RWPE1 (cell line): ENCODE data around the gene GID4.

Experiments used
- CTCF ChIA-PET: fragments of 350-600 bp; sonication (Branson Sonifier 250); formaldehyde crosslinking; extraction: SDS; loops from one replicate; lab custom pipeline; 2021; lab: Yijun Ruan, JAX
- POLR2A ChIA-PET: fragments of 400-600 bp; formaldehyde crosslinking; extraction: SDS; loops from one replicate; lab custom pipeline; 2020; ENCODE audit warnings: antibody characterized with exemption; ENCODE audit not compliant: low non-redundant PET; lab: Yijun Ruan, JAX
- DNase-seq: peaks from one replicate; pipeline ENCODE4 v3.0.0; 2012; ENCODE audit warnings: low spot score
- H3K27ac ChIP-seq: fragments of 450-650 bp; 2 replicates; pipeline ENCODE4 v1.5.1; 2017
- CTCF ChIP-seq: fragments of 450-650 bp; conservative IDR thresholded peaks from 2 replicates; pipeline ENCODE4 v1.5.1; 2017; ENCODE audit warnings: low read depth, mild to moderate bottlenecking

Gene GID4

GRCh38 chr17:18111330-18111971, 72.2 kb downstream of the GID4 start:
- TF ChIP-seq CTCF, result no peak
- DNase-seq, result no peak
- POLR2A ChIA-PET, result no interaction called here
- no peak overlapping the region for H3K27ac ChIP-seq
- CTCF ChIA-PET, result interaction anchor here (0.7 kb wide), 1 partner anchor 600 kb away, joined by 3 read pairs; no protein-coding TSS in a partner anchor

GRCh38 chr17:18115517-18115916, 76.3 kb downstream of the GID4 start:
- TF ChIP-seq CTCF, result no peak
- no peak overlapping the region for H3K27ac ChIP-seq
- ChIA-PET CTCF (no interaction called here), POLR2A (no interaction called here)
- DNase-seq, result no peak

- ChIA-PET CTCF (no interaction called here), POLR2A (no interaction called here)
- DNase-seq, result no peak
- H3K27ac ChIP-seq, result no peak overlapping the region
- no peak for TF ChIP-seq CTCF
Measured at GRCh38 chr17:18116078-18116477, 76.9 kb downstream of the GID4 start.

GRCh38 chr17:18117533-18117932, 78.3 kb downstream of the GID4 start:
- H3K27ac ChIP-seq, result no peak overlapping the region
- CTCF ChIA-PET, result no interaction called here
- POLR2A ChIA-PET, result no interaction called here
- no peak for TF ChIP-seq CTCF
- no peak for DNase-seq
